ENCODE results near the gene RBM20. TPM values are rescaled to one million over a fixed set of nuclear protein-coding genes. Genes with fewer than 3 reads are reported as not detected.

The RBM20 gene
- total and polyA plus RNA-seq, 2 donors from 2014 or later: 0.88 to 2.1 TPM

GRCh38 chr10:110812583-110812982 is 168.4 kb downstream of the RBM20 start:
- TF ChIP-seq, protein P1, sequence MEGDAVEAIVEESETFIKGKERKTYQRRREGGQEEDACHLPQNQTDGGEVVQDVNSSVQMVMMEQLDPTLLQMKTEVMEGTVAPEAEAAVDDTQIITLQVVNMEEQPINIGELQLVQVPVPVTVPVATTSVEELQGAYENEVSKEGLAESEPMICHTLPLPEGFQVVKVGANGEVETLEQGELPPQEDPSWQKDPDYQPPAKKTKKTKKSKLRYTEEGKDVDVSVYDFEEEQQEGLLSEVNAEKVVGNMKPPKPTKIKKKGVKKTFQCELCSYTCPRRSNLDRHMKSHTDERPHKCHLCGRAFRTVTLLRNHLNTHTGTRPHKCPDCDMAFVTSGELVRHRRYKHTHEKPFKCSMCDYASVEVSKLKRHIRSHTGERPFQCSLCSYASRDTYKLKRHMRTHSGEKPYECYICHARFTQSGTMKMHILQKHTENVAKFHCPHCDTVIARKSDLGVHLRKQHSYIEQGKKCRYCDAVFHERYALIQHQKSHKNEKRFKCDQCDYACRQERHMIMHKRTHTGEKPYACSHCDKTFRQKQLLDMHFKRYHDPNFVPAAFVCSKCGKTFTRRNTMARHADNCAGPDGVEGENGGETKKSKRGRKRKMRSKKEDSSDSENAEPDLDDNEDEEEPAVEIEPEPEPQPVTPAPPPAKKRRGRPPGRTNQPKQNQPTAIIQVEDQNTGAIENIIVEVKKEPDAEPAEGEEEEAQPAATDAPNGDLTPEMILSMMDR (IDR thresholded peaks at IDR 0.05; ENCODE audit: borderline replicate concordance, extremely low read depth, insufficient read depth): no peak
- H3K9me3 ChIP-seq (ENCODE audit: control insufficient read depth in 2 of 3, insufficient read depth in 1 of 3, low read length in 3 of 3): no peaks in the 10 kb centered on the region
- no peaks in the 10 kb centered on the region for H3K27me3 ChIP-seq (ENCODE audit: control insufficient read depth, insufficient read depth, low read length)
- intact Hi-C loops (cut with DNase I): no loop called here
- FAIRE-seq (no peak), DNase-seq (no peak)
- no peaks in the 10 kb centered on the region for H3K4me1 ChIP-seq (ENCODE audit: control insufficient read depth in 2 of 3, insufficient read depth in 2 of 3, low read depth in 1 of 3, low read length in 3 of 3)
- H3K4me3 ChIP-seq (ENCODE audit: low read length in 3 of 3): no peak overlapping the region
- H3K36me3 ChIP-seq (ENCODE audit: control insufficient read depth in 2 of 3, insufficient read depth in 3 of 3, low read length in 3 of 3): no peaks in the 10 kb centered on the region
- no peak overlapping the region for H3K27ac ChIP-seq (ENCODE audit: low read depth in 2 of 2, low read length in 2 of 2)
- H3K9ac ChIP-seq (ENCODE audit: low read length in 3 of 3): no peak overlapping the region

DNA sequence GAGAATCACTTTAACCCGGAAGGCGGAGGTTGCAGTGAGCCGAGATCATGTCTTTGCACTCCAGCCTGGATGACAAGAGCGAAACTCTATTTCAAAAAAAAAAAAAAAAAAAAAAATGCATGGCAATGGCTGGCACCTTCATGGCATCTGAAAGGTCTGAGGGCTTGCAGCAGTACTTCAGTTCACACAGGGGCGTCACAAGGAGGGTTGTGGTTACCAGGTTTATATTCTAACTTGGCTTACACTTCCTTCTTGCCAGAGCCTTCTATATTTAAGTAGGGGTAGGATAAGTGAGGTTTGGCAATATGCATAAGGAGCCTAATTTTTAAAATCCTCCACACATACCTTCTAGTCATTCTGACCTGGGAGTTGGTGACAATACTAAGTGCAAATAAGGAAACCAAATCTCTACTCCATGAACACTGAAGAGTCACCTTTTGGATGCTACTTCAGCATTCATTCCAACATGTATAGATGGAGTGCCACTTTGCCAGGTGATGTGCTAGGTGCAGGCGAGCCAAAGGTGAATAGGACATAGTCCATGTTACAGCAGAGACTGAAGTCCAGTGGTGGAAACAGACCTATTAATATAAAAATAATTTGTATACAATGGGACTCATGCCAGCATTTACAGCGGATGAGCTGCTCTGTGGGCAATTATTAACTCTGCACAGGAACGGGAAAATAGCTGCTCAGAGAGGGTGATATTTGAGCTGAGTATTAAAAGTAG is 169.8 kb downstream of the RBM20 start:
- H3K4me1 ChIP-seq (ENCODE audit: control insufficient read depth in 2 of 3, insufficient read depth in 2 of 3, low read depth in 1 of 3, low read length in 3 of 3): no peaks in the 10 kb centered on the region
- H3K9ac ChIP-seq (ENCODE audit: low read length in 3 of 3): no peak overlapping the region
- intact Hi-C loops (cut with DNase I): no loop called here
- no peak overlapping the region for H3K27ac ChIP-seq (ENCODE audit: low read depth in 2 of 2, low read length in 2 of 2)
- H3K36me3 ChIP-seq (ENCODE audit: control insufficient read depth in 2 of 3, insufficient read depth in 3 of 3, low read length in 3 of 3): no peaks in the 10 kb centered on the region
- H3K9me3 ChIP-seq (ENCODE audit: control insufficient read depth in 2 of 3, insufficient read depth in 1 of 3, low read length in 3 of 3): no peaks in the 10 kb centered on the region
- TF ChIP-seq, protein P1 (IDR thresholded peaks at IDR 0.05; ENCODE audit: borderline replicate concordance, extremely low read depth, insufficient read depth): no peak
- no peak overlapping the region for H3K4me3 ChIP-seq (ENCODE audit: low read length in 3 of 3)
- DNase-seq: no peak
- no peak for FAIRE-seq
- no peaks in the 10 kb centered on the region for H3K27me3 ChIP-seq (ENCODE audit: control insufficient read depth, insufficient read depth, low read length)

DNA sequence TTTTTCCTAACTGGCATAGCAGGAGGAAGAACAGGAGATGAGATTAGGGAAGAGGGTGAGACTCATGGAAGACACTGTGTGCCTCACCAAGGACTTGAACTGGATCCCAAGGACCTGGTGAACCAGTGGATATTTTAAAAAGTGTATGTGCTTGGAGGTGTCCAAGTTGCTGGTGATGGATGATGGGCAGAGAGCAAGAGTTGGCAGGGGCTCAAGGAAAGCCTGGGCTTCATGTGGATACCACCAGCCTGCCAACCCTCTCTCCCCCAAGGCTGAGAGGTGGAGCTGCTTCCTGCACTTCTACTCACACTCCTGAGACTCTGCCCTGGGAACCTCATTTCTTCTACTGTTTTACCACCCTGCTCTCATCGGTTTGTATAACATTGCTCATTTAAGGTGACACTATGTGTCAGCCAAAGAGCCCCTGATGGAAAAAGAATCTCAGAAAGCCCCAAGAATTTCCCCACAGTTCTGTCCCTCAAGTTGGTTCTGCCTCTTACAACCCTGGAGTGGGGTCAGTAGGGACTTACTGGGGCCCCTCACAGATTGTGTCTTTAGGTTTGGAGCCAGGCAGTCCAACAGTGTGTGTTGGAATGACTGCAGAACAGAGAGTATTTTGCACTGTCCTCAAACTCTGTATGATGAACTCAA is 171.3 kb downstream of the RBM20 start:
- H3K27ac ChIP-seq (ENCODE audit: low read depth in 2 of 2, low read length in 2 of 2): no peak overlapping the region
- H3K4me3 ChIP-seq (ENCODE audit: low read length in 3 of 3): no peak overlapping the region
- TF ChIP-seq, protein P1 (IDR thresholded peaks at IDR 0.05; ENCODE audit: borderline replicate concordance, extremely low read depth, insufficient read depth): no peak
- H3K9me3 ChIP-seq (ENCODE audit: control insufficient read depth in 2 of 3, insufficient read depth in 1 of 3, low read length in 3 of 3): no peaks in the 10 kb centered on the region
- no peaks in the 10 kb centered on the region for H3K36me3 ChIP-seq (ENCODE audit: control insufficient read depth in 2 of 3, insufficient read depth in 3 of 3, low read length in 3 of 3)
- no peak overlapping the region for H3K9ac ChIP-seq (ENCODE audit: low read length in 3 of 3)
- no peak for DNase-seq
- H3K4me1 ChIP-seq (ENCODE audit: control insufficient read depth in 2 of 3, insufficient read depth in 2 of 3, low read depth in 1 of 3, low read length in 3 of 3): peaks cover 0 to 9% (median 2%) of the 10 kb centered on the region in 3 donors
- FAIRE-seq: no peak
- H3K27me3 ChIP-seq (ENCODE audit: control insufficient read depth, insufficient read depth, low read length): no peaks in the 10 kb centered on the region
- intact Hi-C loops (cut with DNase I): no loop called here
